ENCODE results near the gene ZNF624. TPM values are rescaled to one million over a fixed set of nuclear protein-coding genes. Genes with fewer than 3 reads are reported as not detected.

Gene ZNF624
- total and polyA plus RNA-seq, 2 of the 4 experiments (the other 2 are of a cell fraction) = 0.80 to 3.8 TPM

DNA sequence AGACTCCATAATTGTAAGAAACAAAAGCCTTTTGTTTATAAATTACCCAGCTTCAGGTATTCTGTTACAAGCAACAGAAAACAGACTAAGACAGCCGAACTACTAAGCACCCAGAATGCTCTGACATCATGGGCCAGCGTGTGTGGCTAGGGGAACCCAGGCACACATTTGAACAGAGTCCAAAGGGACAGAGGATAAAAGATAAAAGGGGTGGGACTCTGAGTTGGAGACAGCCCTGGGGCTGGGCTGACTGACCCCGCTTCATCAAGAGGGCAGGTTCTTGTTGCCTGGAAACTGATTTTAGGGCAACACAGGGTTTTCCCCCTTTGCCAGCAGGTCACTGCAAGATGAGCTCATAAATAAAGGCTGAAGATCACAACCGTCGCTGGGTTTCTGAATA lies 54.1 kb downstream of the ZNF624 start:
- no peaks in the 10 kb centered on the region for H3K9me1 ChIP-seq (ENCODE audit: insufficient read depth, low read length)
- no peak overlapping the region for H3K4me2 ChIP-seq (ENCODE audit: low read depth, low read length)
- no peak overlapping the region for H2BK120ac ChIP-seq (ENCODE audit: low read depth, low read length)
- dilution Hi-C loops (cut with HindIII; ENCODE audit: low sequenced_read_pairs, unreplicated experiment) = no loop called here
- no TSS peak for BruUV-seq (replicated peaks)
- no peak overlapping the region for H4K91ac ChIP-seq (ENCODE audit: insufficient read depth, low read depth, low read length)
- no peak overlapping the region for H2BK5ac ChIP-seq (ENCODE audit: low read depth, low read length, poor library complexity, severe bottlenecking)
- no peak overlapping the region for H4K5ac ChIP-seq (ENCODE audit: low read depth, low read length)
- ATAC-seq (ENCODE audit: low read depth) (no peak), DNase-seq (no peak)
- intact Hi-C loops (cut with micrococcal nuclease) = no loop called here
- ChIA-PET CTCF (no interaction called here), POLR2A (ENCODE audit: unreplicated experiment) (no interaction called here)
- no peak overlapping the region for H3K27ac ChIP-seq (ENCODE audit: insufficient read depth, low read length)
- no peak overlapping the region for H2AFZ ChIP-seq (replicated peaks; ENCODE audit: low read length, poor library complexity)
- no peak overlapping the region for H3K4ac ChIP-seq (ENCODE audit: low read depth, low read length)
- H3K14ac ChIP-seq (replicated peaks; ENCODE audit: low read depth, low read length) = no peak overlapping the region
- H3K36me3 ChIP-seq (ENCODE audit: control insufficient read depth, insufficient read depth, low read length) = no peaks in the 10 kb centered on the region
- TF ChIP-seq MAFK (IDR thresholded peaks at IDR 0.05; ENCODE audit: low read depth, low read length) (no peak), RCOR1 (IDR thresholded peaks at IDR 0.05; ENCODE audit: insufficient replicate concordance, low read length) (no peak), FOS (IDR thresholded peaks at IDR 0.05; ENCODE audit: low read depth, low read length) (no peak), POLR2A (IDR thresholded peaks at IDR 0.05; ENCODE audit: low read depth, low read length) (no peak), MAZ (IDR thresholded peaks at IDR 0.05; ENCODE audit: borderline replicate concordance, low read depth, low read length) (no peak)
- TF ChIP-seq, protein P1, sequence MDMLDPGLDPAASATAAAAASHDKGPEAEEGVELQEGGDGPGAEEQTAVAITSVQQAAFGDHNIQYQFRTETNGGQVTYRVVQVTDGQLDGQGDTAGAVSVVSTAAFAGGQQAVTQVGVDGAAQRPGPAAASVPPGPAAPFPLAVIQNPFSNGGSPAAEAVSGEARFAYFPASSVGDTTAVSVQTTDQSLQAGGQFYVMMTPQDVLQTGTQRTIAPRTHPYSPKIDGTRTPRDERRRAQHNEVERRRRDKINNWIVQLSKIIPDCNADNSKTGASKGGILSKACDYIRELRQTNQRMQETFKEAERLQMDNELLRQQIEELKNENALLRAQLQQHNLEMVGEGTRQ (IDR thresholded peaks at IDR 0.05; ENCODE audit: low read depth, low read length) = no peak
- no peak overlapping the region for H4K8ac ChIP-seq (ENCODE audit: low read depth in 2 of 2, low read length in 2 of 2)
- no peak overlapping the region for H3K18ac ChIP-seq (ENCODE audit: low read depth, low read length)
- no peak overlapping the region for H3K4me3 ChIP-seq (ENCODE audit: insufficient read depth, low read depth, low read length)
- H2AK9ac ChIP-seq (replicated peaks; ENCODE audit: low read depth, low read length, poor library complexity) = no peak overlapping the region
- H2BK20ac ChIP-seq (ENCODE audit: low read depth, low read length) = no peak overlapping the region
- no peaks in the 10 kb centered on the region for H4K20me1 ChIP-seq (ENCODE audit: insufficient read depth, low read length)
- H3K27me3 ChIP-seq (ENCODE audit: control insufficient read depth, insufficient read depth, low read length) = peaks cover 15% of the 10 kb centered on the region
- in situ Hi-C loops (cut with MboI; ENCODE audit: low sequenced_read_pairs) = no loop called here
- no peak overlapping the region for H3K56ac ChIP-seq (ENCODE audit: extremely low read depth, insufficient read depth, low read length)
- H3K9me3 ChIP-seq (ENCODE audit: control insufficient read depth, insufficient read depth, low read length) = peaks cover 7% of the 10 kb centered on the region; the same call in 1 of the 2 replicates
- H2BK15ac ChIP-seq (ENCODE audit: low read depth, low read length) = no peak overlapping the region
- no peaks in the 10 kb centered on the region for H3K4me1 ChIP-seq (ENCODE audit: control insufficient read depth, insufficient read depth, low read length)
- H3K23ac ChIP-seq (ENCODE audit: low read depth, low read length) = no peak overlapping the region
- 63% methylated on average over 4 of the region's 5 CpGs; no CpG with 5 or more reads in 1 of the 2 experiments for WGBS, 2 experiments (ENCODE audit: extremely low coverage in 2 of 2, insufficient read length in 1 of 2)
- no peak overlapping the region for H3K9ac ChIP-seq (ENCODE audit: low read depth, low read length)
- no peaks in the 10 kb centered on the region for H3K79me1 ChIP-seq (ENCODE audit: low read depth in 1 of 2, low read length in 2 of 2)
- H2AK5ac ChIP-seq (ENCODE audit: low read depth, low read length) = no peak overlapping the region

All from IMR-90 (cell line).